Neural crest cell (in vitro differentiated cells): Measurements from ENCODE around the gene PADI4. TPM values are rescaled to one million over a fixed set of nuclear protein-coding genes. Genes with fewer than 3 reads are reported as not detected.

Experiments
- DNase-seq: peaks from one replicate; pipeline ENCODE4 v3.0.0; 2021; ENCODE audit warnings: low read depth, mixed read lengths, low spot score
- H3K27ac Mint-ChIP-seq: one replicate; pipeline ENCODE4 v1.8.0; 2021; ENCODE audit warnings: mild to moderate bottlenecking, mixed read lengths; ENCODE audit not compliant: unreplicated experiment
- H3K27me3 Mint-ChIP-seq: 2 replicates; pipeline ENCODE4 v1.8.0; 2021; ENCODE audit warnings: low read depth, mild to moderate bottlenecking, mixed read lengths
- H3K36me3 Mint-ChIP-seq: 2 replicates; pipeline ENCODE4 v1.8.0; 2021; ENCODE audit warnings: low read depth, mild to moderate bottlenecking, mixed read lengths
- H3K4me1 Mint-ChIP-seq: 2 replicates; pipeline ENCODE4 v1.8.0; 2021; ENCODE audit warnings: mixed read lengths
- H3K4me3 Mint-ChIP-seq: one replicate; pipeline ENCODE4 v1.8.0; 2021; ENCODE audit warnings: mild to moderate bottlenecking, mixed read lengths
- H3K9me3 Mint-ChIP-seq: 2 replicates; pipeline ENCODE4 v1.8.0; 2021; ENCODE audit warnings: mixed read lengths
- total RNA-seq: library from RNA; stranded (reverse); gene quantifications from 2 replicates; pipeline ENCODE4 v1.2.1, GENCODE V29; 2021
- TF ChIP-seq, protein P1 (sequence below): fragments of 200-600 bp; sonication (generic); conservative IDR thresholded peaks from 2 replicates; pipeline ENCODE4 v1.5.0; 2021; ENCODE audit warnings: antibody characterized with exemption, mild to moderate bottlenecking

The PADI4 gene
- total RNA-seq, 1 donor from 2014 or later = not detected

DNA sequence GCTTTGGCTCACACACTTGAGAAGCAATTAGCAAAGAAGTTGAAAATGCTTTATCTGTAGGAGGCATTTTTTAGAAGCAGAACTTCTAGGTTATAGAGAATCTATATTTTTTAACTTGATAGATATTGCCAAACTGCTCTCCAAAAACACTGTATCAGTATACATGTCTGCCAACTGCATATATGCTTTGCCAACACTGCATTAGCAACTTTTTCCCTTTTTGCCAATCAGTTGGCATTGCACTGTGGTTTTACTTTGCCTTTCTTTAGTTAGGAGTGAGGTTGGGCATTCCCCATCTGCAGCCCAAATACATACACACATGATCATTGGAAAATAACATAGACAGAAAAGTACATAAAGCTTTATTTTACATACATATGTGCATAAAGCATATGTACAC lies 44.1 kb upstream of the PADI4 start:
- H3K9me3 Mint-ChIP-seq = no peaks in the 10 kb centered on the region
- H3K27ac Mint-ChIP-seq = no peak overlapping the region
- TF ChIP-seq, protein P1, sequence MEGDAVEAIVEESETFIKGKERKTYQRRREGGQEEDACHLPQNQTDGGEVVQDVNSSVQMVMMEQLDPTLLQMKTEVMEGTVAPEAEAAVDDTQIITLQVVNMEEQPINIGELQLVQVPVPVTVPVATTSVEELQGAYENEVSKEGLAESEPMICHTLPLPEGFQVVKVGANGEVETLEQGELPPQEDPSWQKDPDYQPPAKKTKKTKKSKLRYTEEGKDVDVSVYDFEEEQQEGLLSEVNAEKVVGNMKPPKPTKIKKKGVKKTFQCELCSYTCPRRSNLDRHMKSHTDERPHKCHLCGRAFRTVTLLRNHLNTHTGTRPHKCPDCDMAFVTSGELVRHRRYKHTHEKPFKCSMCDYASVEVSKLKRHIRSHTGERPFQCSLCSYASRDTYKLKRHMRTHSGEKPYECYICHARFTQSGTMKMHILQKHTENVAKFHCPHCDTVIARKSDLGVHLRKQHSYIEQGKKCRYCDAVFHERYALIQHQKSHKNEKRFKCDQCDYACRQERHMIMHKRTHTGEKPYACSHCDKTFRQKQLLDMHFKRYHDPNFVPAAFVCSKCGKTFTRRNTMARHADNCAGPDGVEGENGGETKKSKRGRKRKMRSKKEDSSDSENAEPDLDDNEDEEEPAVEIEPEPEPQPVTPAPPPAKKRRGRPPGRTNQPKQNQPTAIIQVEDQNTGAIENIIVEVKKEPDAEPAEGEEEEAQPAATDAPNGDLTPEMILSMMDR = no peak
- H3K4me3 Mint-ChIP-seq = no peak overlapping the region
- H3K27me3 Mint-ChIP-seq = peaks cover 6% of the 10 kb centered on the region
- DNase-seq = no peak
- H3K4me1 Mint-ChIP-seq = no peaks in the 10 kb centered on the region
- no peaks in the 10 kb centered on the region for H3K36me3 Mint-ChIP-seq

DNA sequence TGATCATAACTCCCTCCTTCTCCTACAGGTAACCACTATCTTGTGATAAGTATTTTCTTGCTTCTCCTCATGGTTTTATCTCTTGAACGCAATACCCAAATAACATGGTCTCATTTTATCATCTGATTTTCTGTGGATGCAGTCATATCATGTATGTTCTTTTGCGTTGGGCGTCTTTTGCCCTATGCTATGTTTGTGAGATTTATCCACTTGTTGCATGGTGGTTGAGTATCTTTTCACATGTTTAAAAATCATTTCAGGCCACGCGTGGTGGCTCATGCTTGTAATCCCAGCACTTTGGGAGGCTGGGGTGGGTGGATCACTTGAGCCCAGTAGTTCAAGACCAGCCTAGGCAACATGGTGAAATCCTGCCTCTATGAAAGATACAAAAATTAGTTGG lies 43.5 kb upstream of the PADI4 start:
- no peaks in the 10 kb centered on the region for H3K9me3 Mint-ChIP-seq
- no peaks in the 10 kb centered on the region for H3K4me1 Mint-ChIP-seq
- H3K27me3 Mint-ChIP-seq = peaks cover 6% of the 10 kb centered on the region
- H3K4me3 Mint-ChIP-seq = no peak overlapping the region
- TF ChIP-seq, protein P1 = no peak
- DNase-seq = no peak
- H3K27ac Mint-ChIP-seq = no peak overlapping the region
- no peaks in the 10 kb centered on the region for H3K36me3 Mint-ChIP-seq

DNA sequence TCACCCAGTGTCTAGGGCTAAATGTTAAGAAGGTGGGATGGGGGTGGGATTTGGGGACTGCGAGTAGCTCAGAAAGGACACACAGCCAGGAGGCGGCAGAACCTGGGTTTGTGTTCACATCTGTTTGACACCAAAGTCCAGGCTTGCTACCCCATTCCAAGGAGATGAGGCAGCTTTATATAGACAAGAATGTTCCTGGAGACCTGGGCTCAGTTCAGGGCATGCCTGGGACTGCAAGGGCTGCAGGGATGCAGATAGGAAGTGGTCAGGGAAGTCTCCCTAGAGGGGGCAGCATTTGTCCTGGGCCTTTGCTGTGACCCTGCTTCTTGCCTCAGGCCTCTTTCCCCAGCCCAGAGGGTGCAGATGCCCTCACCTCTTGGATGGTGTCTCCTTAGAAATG lies 42.8 kb upstream of the PADI4 start:
- H3K4me3 Mint-ChIP-seq = no peak overlapping the region
- H3K27ac Mint-ChIP-seq = no peak overlapping the region
- no peaks in the 10 kb centered on the region for H3K4me1 Mint-ChIP-seq
- DNase-seq = no peak
- H3K27me3 Mint-ChIP-seq = peaks cover 6% of the 10 kb centered on the region
- H3K36me3 Mint-ChIP-seq = no peaks in the 10 kb centered on the region
- H3K9me3 Mint-ChIP-seq = no peaks in the 10 kb centered on the region
- TF ChIP-seq, protein P1 = no peak

DNA sequence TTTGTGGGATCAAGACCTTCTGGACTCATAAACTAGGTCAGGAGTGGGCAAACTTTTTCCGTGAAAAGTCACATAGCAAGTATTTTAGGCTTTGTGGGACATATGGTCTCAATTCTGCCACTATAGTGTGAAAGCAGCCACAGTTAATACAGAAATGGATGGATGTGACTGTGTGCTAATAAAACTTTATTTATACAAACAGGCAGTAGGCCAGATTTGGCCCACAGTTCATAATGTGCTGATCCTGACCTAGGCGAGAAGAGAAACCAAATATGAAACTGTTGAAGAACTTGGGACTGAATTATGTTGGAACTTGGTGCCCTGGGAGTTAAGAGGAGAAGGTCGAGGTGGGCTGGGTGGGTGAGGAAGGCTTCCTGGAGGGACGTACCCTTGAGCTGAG lies 42.0 kb upstream of the PADI4 start:
- Mint-ChIP-seq H3K36me3 (no peaks in the 10 kb centered on the region), H3K4me1 (no peaks in the 10 kb centered on the region), H3K27ac (no peak overlapping the region), H3K4me3 (no peak overlapping the region), H3K9me3 (no peaks in the 10 kb centered on the region), H3K27me3 (peaks cover 6% of the 10 kb centered on the region)
- no peak for DNase-seq
- TF ChIP-seq, protein P1 = no peak

DNA sequence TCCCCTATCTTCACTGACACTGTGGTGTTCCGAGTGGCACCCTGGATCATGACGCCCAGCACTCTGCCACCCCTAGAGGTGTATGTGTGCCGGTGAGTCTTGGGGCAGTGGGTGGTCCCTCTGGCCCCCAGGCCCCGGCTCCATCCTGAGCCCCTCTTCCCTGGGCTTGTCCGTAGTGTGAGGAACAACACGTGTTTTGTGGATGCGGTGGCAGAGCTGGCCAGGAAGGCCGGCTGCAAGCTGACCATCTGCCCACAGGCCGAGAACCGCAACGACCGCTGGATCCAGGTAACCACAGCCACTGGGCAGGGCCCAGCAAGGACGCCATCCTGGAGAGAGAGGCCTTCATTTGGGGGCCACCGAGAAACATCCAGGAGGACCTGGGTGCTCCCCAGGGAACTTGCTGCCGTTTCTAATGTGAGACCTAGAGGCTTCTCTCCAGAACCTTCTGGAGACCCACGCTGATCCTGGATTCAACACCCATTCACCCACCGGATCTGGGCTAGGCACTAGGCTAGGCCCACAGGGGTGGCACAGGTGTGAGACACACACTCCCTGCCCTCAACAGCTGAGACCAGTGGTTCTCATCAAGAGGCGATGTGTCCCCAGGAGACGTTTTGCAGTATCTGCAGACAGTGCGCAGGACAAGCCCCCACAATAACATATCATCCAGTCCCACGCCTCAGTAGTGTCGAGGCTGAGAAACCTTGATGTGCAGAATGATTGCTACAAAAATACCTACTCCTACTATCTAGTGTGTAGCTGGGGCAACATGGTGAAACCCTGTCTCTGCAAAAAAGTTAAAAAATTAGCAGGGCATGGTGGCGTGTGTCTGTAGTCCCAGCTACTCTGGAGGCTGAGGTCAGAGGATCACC lies 36.9 kb upstream of the PADI4 start:
- H3K27ac Mint-ChIP-seq = no peak overlapping the region
- H3K4me3 Mint-ChIP-seq = no peak overlapping the region
- no peaks in the 10 kb centered on the region for H3K36me3 Mint-ChIP-seq
- H3K27me3 Mint-ChIP-seq = peaks cover 7% of the 10 kb centered on the region
- no peaks in the 10 kb centered on the region for H3K9me3 Mint-ChIP-seq
- TF ChIP-seq, protein P1 = no peak
- DNase-seq = no peak
- no peaks in the 10 kb centered on the region for H3K4me1 Mint-ChIP-seq
